NCI-H526 (cell line): ENCODE measurements around the gene TP53RK.

Experiments
- DNase-seq, 2 experiments: peaks; one replicate each; lab custom pipeline; 2025; lab: John Stamatoyannopoulos, UW

Gene TP53RK

GRCh38 chr20:46638134-46638897 lies 50.9 kb downstream of the TP53RK start:
- DNase-seq, result no peak

- DNase-seq, result no peak
Observed at GRCh38 chr20:46637427-46638133, 51.7 kb downstream of the TP53RK start.

- DNase-seq, result no peak
Observed at GRCh38 chr20:46637020-46637419, 52.2 kb downstream of the TP53RK start.

DNA sequence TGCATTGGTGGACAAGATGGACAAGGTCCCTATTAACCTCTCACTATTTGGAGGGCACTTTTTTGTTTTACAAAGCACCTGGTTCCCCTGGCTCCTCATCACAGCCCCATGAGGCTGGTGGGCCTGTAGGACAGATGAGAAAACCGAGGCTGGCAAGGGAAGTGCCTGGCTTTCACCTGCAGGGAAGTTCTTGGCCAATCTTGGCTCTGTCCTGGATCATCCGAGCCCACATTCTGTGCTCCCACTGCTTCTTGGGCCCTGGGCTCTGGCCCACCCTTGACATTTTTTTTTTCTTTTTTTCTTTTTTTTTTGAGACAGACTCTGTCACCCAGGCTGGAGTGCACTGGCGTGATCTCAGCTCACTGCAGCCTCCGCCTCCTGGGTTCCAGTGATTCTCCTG lies 52.7 kb downstream of the TP53RK start:
- no peak for DNase-seq

- no peak for DNase-seq
Observed at GRCh38 chr20:46635514-46636136, 53.6 kb downstream of the TP53RK start.

GRCh38 chr20:46634528-46634927 lies 54.7 kb downstream of the TP53RK start:
- DNase-seq, result no peak
